ENCODE measurements around the gene PLOD1.
"Not testable (repeated sequence)": the region's sequence is repeated elsewhere in the genome, so short reads cannot be mapped to it uniquely, and the experiment has no call there.

- TF ChIP-seq CTCF, POLR2A (IDR thresholded peaks at IDR 0.05): not testable (repeated sequence)
Measured at GRCh38 chr1:11925196-11925937, 9.2 kb upstream of the PLOD1 start.

All from uterus (tissue), 2 donors.